Suprapubic skin (tissue), 4 donors: Measurements from ENCODE around the gene ARHGDIG.

Source experiments
- POLR2A ChIP-seq, 2 donors: fragments of 450-650 bp; IDR thresholded peaks; one replicate each; pipeline ENCODE4 v1.6.1; 2017; ENCODE audit warnings: antibody characterized with exemption in 2 of 2, mild to moderate bottlenecking in 2 of 2, moderate library complexity in 2 of 2
- POLR2AphosphoS5 ChIP-seq, 3 donors: sonication (generic); formaldehyde crosslinking; IDR thresholded peaks; one replicate each; pipeline ENCODE4 v1.6.1; 2017; ENCODE audit warnings: antibody characterized with exemption in 3 of 3
- TF ChIP-seq, protein P1 (sequence below), 2 donors: fragments of 200-600 bp in 1 of 2; fragments of 450-650 bp in 1 of 2; sonication (generic) in 1 of 2; IDR thresholded peaks; one replicate each; pipeline ENCODE4 v1.5.1; 2016 to 2019; ENCODE audit warnings: antibody characterized with exemption in 2 of 2, mild to moderate bottlenecking in 1 of 2, moderate library complexity in 1 of 2

DNA sequence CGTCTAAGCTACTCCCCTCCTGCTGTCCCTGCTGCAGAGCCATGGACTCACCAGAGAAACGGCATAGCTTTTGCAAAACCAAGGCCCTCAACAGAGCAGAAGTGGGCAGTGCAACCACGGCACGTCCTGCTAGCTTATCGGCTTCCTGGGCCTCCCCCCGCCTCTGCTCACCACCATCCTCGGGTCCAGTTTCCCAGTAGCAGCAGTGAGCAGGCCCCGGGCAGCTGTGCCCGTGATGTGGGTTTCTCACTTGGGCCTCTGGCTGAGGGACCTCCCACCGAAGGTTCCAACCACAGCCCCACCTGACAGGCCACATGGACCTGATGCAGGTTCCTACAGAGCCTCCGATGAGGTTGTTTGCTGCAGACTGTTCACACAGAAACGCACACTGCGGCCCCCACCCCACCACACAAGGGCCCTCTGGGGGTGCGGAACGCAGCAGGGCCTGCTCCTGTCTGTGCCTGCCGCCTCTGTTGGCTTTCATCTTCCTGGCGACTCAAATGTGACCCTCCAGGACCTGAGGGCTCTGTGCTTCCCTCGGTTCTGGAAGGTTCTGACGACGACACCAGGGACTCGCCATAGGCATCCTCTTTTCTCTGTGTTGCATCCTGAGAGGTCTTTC, 27.4 kb downstream of the ARHGDIG start:
- TF ChIP-seq, protein P1, sequence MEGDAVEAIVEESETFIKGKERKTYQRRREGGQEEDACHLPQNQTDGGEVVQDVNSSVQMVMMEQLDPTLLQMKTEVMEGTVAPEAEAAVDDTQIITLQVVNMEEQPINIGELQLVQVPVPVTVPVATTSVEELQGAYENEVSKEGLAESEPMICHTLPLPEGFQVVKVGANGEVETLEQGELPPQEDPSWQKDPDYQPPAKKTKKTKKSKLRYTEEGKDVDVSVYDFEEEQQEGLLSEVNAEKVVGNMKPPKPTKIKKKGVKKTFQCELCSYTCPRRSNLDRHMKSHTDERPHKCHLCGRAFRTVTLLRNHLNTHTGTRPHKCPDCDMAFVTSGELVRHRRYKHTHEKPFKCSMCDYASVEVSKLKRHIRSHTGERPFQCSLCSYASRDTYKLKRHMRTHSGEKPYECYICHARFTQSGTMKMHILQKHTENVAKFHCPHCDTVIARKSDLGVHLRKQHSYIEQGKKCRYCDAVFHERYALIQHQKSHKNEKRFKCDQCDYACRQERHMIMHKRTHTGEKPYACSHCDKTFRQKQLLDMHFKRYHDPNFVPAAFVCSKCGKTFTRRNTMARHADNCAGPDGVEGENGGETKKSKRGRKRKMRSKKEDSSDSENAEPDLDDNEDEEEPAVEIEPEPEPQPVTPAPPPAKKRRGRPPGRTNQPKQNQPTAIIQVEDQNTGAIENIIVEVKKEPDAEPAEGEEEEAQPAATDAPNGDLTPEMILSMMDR (IDR thresholded peaks at IDR 0.05), result no peak
- TF ChIP-seq POLR2A (IDR thresholded peaks at IDR 0.05) (no peak), POLR2AphosphoS5 (IDR thresholded peaks at IDR 0.05) (no peak)
